A673 (cell line): ENCODE measurements around the gene CADPS2.

Source experiments
- CTCF ChIP-seq: fragments of 300-800, 200-600 bp; sonication (generic); conservative IDR thresholded peaks from 2 replicates; pipeline ENCODE4 v1.5.1; 2017; ENCODE audit warnings: low read depth, mild to moderate bottlenecking, antibody characterized with exemption, low read length, moderate library complexity, mixed read lengths
- EZH2 ChIP-seq: fragments of 200-600 bp; sonication (generic); IDR thresholded peaks from 2 replicates; pipeline ENCODE4 v1.6.1; 2017; ENCODE audit warnings: borderline replicate concordance, low read depth, mild to moderate bottlenecking, mixed read lengths, antibody characterized with exemption, low read length; ENCODE audit not compliant: poor library complexity, severe bottlenecking

- no peak for TF ChIP-seq CTCF
- no peak for TF ChIP-seq EZH2
These were observed 209.1 kb downstream of the CADPS2 start for GRCh38 chr7:122677149-122677548.
